KMS-11 (cell line): ENCODE results near the gene SELENOW.
"Not testable (repeated sequence)": the region's sequence is repeated elsewhere in the genome, so short reads cannot be mapped to it uniquely, and the experiment has no call there.

Experiments used
- H2AFZ ChIP-seq: fragments of 200-600 bp; sonication (generic); 2 replicates; pipeline ENCODE4 v1.6.1; 2016; ENCODE audit warnings: antibody characterized with exemption, mixed run types, low read depth
- H3K27ac ChIP-seq: fragments of 200-600 bp; sonication (generic); 2 replicates; pipeline ENCODE4 v1.6.1; 2016; ENCODE audit warnings: mild to moderate bottlenecking, mixed run types
- H3K27me3 ChIP-seq: fragments of 200-600 bp; sonication (generic); 2 replicates; pipeline ENCODE4 v1.6.1; 2017; ENCODE audit warnings: mild to moderate bottlenecking, low read depth, mixed run types, moderate library complexity; ENCODE audit not compliant: insufficient read depth
- H3K36me3 ChIP-seq: fragments of 200-600 bp; sonication (generic); 2 replicates; pipeline ENCODE4 v1.6.1; 2017; ENCODE audit warnings: mild to moderate bottlenecking, mixed run types; ENCODE audit not compliant: insufficient read depth
- H3K4me1 ChIP-seq: fragments of 200-600 bp; sonication (generic); 2 replicates; pipeline ENCODE4 v1.6.1; 2016; ENCODE audit warnings: mild to moderate bottlenecking, low read depth, mixed run types; ENCODE audit not compliant: poor library complexity, severe bottlenecking
- H3K4me2 ChIP-seq: fragments of 200-600 bp; sonication (generic); 2 replicates; pipeline ENCODE4 v1.7.0; 2016; ENCODE audit warnings: mild to moderate bottlenecking, mixed run types
- H3K4me3 ChIP-seq: fragments of 200-600 bp; sonication (generic); IDR thresholded peaks from 2 replicates; pipeline ENCODE4 v1.6.1; 2017; ENCODE audit warnings: low read depth, low read length, mixed read lengths; ENCODE audit not compliant: insufficient read depth
- H3K79me2 ChIP-seq: fragments of 200-600 bp; sonication (generic); 2 replicates; pipeline ENCODE4 v1.6.1; 2016; ENCODE audit warnings: low read depth, mixed run types; ENCODE audit not compliant: insufficient read depth
- H3K9ac ChIP-seq: fragments of 200-600 bp; sonication (generic); 2 replicates; pipeline ENCODE4 v1.6.1; 2016; ENCODE audit warnings: mild to moderate bottlenecking, mixed run types
- H4K20me1 ChIP-seq: fragments of 200-600 bp; sonication (generic); 2 replicates; pipeline ENCODE4 v1.6.1; 2016; ENCODE audit warnings: mild to moderate bottlenecking, mixed run types; ENCODE audit not compliant: insufficient read depth
- CTCF ChIP-seq: fragments of 200-600 bp; sonication (generic); conservative IDR thresholded peaks from 2 replicates; pipeline ENCODE4 v1.6.1; 2017; ENCODE audit warnings: low read depth, mild to moderate bottlenecking, antibody characterized with exemption, low read length, moderate library complexity, mixed read lengths

The SELENOW gene

GRCh38 chr19:47786566-47786965 lies 8.1 kb downstream of the SELENOW start:
- Histone ChIP-seq H3K9ac (no peak overlapping the region), H3K79me2 (no peaks in the 10 kb centered on the region), H3K27ac (no peak overlapping the region), H2AFZ (no peak overlapping the region), H3K4me1 (no peaks in the 10 kb centered on the region), H3K4me3 (no peak overlapping the region), H3K36me3 (no peaks in the 10 kb centered on the region), H4K20me1 (no peaks in the 10 kb centered on the region), H3K27me3 (no peaks in the 10 kb centered on the region; the same call in 1 of the 2 replicates), H3K4me2 (no peak overlapping the region)
- TF ChIP-seq CTCF, result no peak

GRCh38 chr19:47787307-47787706 lies 8.8 kb downstream of the SELENOW start:
- H3K36me3 ChIP-seq, H3K27ac ChIP-seq, H3K4me3 ChIP-seq, H3K27me3 ChIP-seq, H3K4me1 ChIP-seq, H2AFZ ChIP-seq, H3K79me2 ChIP-seq, H3K9ac ChIP-seq, H3K4me2 ChIP-seq, H4K20me1 ChIP-seq: not testable (repeated sequence)

DNA sequence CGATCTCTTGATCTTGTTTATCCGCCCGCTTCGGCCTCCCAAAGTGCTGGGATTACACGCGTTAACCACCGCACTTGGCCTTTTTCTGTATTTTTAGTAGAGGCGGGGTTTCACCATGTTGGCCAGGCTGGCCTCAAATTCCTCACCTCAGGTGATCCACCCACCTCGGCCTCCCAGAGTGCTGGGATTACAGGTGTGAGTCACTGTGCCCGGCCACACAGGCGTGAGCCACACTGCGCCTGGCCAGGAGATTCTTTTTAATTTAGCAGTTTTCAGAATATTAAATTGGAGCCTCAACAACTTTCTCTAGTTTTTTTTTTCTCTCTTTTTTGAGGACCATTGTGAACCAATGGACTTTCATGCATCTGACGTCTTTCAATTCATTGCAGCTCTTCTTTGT lies 11.3 kb downstream of the SELENOW start:
- H3K27me3 ChIP-seq, H3K9ac ChIP-seq, H3K4me3 ChIP-seq, H2AFZ ChIP-seq, H3K79me2 ChIP-seq, H3K36me3 ChIP-seq, H3K4me2 ChIP-seq, H3K27ac ChIP-seq, H3K4me1 ChIP-seq, H4K20me1 ChIP-seq: not testable (repeated sequence)

DNA sequence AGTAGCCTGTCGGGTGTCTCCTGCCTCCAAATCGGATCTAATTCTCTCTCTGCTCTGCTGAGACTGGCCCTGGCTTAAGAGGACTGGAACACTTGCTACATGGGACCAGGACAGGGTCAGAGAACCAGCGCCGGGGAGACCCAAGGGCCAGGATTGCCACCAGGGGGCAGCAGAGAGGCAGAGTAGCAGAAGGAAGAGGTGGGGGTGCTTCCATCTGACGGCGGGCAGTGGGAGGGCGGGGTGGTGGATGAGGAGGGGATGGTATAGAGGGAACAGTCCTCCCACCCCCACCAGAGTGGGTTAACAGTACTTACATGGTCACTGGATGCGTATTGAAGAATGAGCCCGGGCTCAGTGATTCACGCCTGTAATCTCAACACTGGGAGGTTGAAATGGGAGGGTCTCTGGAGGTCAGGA lies 11.9 kb downstream of the SELENOW start:
- Histone ChIP-seq H3K27me3 (no peaks in the 10 kb centered on the region; the same call in 1 of the 2 replicates), H3K4me2 (no peak overlapping the region), H2AFZ (no peak overlapping the region), H3K36me3 (no peaks in the 10 kb centered on the region), H3K9ac (no peak overlapping the region), H3K4me3 (no peak overlapping the region), H4K20me1 (no peaks in the 10 kb centered on the region), H3K4me1 (no peaks in the 10 kb centered on the region), H3K79me2 (no peaks in the 10 kb centered on the region), H3K27ac (no peak overlapping the region)
- TF ChIP-seq CTCF, result peak; percentile 81

DNA sequence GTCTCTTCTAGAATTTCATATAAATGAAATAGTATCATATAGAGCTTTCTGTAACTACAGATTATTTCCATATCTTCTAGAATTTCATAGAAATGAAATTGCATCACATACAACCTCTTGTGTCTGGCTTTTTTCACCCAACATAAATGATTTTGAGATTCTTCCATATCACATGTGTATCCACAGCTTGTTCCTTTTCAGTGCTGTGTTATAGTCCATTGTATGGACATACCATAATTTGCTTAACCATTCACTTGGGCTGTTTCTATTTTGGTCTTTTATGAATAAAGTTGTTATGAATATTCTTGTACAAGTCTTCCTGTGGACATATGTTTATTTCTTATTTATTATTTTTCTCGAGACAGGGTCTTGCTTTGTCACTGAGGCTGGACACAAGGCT lies 14.1 kb downstream of the SELENOW start:
- no peaks in the 10 kb centered on the region for H3K4me1 ChIP-seq
- no peak overlapping the region for H2AFZ ChIP-seq
- H3K4me2 ChIP-seq, result no peak overlapping the region
- H3K27ac ChIP-seq, result no peak overlapping the region
- H3K27me3 ChIP-seq, result peaks cover 15% of the 10 kb centered on the region
- H3K79me2 ChIP-seq, result no peaks in the 10 kb centered on the region
- H3K36me3 ChIP-seq, result no peaks in the 10 kb centered on the region
- no peaks in the 10 kb centered on the region for H4K20me1 ChIP-seq
- TF ChIP-seq CTCF, result no peak
- H3K4me3 ChIP-seq, result no peak overlapping the region
- H3K9ac ChIP-seq, result no peak overlapping the region
